Effector CD8-positive, alpha-beta T cell (primary cell): ENCODE results near the gene CWC22.
"Not testable (repeated sequence)": the region's sequence is repeated elsewhere in the genome, so short reads cannot be mapped to it uniquely, and the experiment has no call there.

Experiments used
- DNase-seq: peaks from one replicate; lab custom pipeline; 2025; lab: John Stamatoyannopoulos, UW

The CWC22 gene

DNA sequence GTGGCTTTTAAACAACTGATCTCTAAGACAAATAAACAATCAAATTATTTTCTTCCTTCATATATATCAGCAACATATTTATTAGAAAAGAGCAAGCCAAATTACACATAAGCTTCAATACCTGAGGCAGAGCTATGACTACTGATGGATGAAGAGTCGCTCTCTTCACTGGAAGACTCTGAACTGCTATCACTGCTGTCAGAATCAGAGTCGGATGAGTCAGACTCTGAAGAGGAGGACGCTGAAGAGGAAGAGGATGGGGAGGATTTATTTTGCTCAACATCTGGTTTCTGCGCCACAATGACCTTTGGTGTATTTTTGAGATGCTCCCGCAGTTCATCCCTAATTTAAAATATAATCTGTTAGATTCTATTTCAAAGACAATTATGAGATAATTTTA, 56.7 kb downstream of the CWC22 start:
- no peak for DNase-seq

DNA sequence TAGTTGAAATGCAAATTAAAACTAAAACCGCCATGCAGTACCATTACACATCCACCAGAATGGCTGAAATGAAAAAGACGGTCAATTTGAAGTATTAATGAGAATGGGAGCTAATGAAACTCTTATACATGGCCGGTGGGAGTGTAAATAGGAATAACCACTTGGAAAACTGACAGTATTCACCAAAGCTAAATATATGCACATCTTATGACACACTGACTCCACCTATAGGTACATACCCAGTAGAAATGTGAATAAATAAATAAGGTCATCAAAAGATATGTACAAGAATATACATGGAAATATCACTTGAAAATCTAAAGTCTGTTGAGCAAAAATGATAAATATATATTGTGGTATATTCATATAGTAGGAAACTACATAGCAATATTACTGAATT, 57.7 kb downstream of the CWC22 start:
- DNase-seq = no peak

DNA sequence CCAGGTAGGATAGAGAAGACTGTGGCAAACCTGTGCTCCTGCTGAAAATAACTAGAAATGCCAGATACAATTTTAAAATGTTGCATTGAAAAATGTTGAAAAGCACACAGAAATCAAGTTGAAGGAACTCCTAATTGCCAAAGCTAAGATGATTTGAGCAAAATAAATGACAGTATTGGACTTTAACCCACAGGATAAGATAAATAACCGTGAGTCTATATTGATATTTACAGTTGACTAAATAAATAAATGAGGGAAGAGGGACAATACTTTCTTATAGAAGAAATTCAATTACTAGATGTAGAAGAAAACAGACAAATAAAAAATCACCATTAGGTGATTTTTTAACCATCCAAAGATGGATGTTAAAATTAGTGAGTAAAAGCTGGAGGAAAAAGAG, 59.0 kb downstream of the CWC22 start:
- no peak for DNase-seq

DNA sequence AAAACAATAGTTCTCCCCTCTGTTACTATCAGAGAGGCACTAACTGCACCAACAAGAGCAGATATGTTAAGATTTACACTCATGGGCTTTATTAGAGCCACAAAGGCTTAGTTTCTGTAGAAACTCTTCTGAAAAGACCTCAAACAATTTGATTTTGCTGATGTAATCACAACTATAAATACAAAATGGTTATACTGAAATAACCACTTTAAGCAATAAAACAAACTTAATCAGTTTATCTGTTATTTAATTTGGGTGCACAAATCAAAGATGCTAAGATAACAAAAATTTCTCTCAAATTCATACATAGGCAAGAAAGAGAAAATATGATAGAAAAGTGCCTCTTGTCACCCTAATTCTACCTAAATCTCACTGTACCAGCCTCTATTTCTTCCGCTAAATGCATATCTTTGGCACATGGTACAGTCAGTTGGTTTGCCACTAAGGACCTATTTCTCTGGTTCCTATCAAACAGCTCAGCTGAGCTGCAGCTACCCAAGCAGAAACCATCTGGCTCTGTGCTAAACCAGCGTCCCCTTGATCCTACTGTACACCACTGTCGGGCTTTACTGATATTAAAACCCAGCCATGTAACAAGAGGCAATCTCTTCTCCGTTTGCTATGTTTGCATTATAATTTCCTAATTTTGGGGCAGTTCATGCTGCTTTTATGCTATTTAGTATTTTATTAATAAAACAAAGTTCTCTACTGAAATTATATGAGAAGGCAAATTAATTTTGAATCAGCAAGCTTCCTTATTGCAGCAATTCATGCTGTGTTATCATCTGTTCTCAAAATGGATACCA, 60.1 kb downstream of the CWC22 start:
- no peak for DNase-seq

DNA sequence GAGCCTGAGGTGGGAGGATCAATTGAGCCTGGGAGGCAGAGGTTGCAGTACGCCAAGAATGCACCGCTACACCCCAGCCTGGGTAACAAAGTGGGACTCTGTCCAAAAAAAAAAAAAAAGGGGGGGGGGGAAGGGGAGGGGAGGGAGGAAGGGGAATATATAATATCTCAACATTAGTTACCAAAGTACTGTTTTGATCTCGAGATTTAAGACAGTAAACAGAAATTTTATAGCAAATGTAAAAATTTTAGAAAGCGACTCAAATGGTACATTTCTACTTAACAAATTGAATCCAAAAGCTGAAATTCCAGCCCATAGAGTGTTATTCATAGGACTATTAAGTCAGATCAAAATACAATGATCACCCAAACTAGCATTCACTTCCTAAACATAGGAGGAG, 60.8 kb downstream of the CWC22 start:
- DNase-seq = no peak

DNA sequence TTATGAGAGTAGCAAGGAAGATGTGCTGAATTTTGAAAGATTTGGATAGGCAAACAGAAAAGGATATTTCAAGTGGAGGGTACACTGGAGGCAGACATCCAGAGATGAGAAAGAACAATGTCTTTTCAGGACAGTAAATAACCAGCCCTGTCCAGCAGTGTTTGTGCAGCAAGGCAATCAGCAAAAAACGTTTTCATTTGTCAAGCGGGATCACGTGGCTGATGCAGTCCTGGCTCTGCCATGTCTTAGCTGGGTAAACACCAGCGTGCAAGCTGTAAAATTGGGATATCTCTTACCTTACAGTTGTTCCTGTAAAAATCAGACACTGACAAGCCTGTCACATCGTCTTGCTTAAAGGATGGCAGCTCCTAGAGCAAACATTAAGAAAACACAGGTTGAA, 67.8 kb downstream of the CWC22 start:
- no peak for DNase-seq

DNA sequence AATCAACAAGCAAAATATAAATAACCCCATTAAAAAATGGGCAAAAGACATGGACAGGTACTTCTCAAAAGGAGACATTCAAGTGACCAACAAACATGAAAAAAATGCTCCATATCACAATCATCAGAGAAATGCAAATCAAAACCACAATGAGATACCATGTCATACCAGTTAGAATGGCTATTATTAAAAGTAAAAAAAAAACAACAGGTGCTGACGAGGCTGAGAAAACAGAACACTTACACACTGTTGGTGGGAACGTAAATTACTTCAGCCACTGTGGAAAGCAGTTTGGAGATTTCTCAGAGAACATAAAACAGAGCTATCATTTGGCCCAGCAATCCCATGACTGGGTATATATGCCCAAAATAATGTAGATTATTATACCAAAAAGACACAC, 69.1 kb downstream of the CWC22 start:
- DNase-seq = no peak

DNA sequence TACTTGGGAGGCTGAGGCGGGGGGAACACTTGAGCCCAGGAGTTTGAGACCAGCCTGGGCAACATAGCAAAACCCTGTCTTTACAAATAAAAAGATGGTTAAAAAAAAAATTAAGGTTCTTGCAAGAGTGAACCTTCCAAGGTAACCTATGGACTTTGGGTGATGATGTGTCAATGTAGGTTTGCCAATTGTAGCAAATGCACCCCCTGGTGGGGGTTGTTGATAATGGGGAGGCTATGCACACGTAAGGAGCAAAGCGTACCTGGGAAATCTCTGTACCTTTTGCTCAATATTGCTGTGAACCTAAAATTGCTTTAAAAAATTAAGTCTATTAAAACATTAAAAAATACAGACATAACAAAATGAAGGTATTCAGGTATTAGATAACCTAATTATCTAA, 70.4 kb downstream of the CWC22 start:
- DNase-seq = no peak

DNA sequence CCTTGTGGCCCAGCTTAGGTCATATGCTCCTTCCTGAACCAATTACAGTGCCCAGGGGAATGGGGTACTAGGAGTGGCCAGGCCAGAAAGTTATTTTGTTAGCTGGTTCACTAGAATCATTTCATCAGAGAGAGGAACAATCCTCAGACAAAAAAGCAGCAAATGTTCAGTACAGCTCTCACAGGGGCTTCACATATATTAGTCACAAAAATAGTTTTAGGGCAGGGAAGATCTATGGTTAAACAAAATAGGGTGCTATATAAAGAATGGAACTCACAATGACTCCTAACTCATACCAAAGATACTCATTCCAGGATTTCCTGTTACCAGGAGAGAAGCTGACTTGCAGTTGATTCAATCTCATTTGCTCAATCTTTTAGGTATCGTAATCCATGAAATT, 71.0 kb downstream of the CWC22 start:
- no peak for DNase-seq

DNA sequence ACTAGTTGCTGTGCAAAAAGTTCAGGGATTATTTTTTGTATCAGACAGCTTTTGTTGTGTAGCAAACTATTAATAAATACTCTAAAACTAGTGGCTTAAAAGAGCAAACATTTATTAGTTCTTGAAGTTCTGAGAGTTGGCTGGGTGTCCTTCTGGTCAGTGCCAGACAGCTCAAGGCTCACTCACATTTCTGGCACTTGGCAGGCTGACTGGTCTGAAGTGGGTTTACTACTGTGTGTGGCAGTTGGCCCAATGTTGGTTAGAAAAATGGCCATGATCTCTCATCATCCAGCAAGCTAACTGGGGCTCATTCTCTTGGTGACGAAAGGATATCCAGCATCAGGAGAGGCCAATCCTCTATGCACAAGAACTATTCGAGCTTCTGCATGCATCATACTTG, 74.3 kb downstream of the CWC22 start:
- DNase-seq = no peak

DNA sequence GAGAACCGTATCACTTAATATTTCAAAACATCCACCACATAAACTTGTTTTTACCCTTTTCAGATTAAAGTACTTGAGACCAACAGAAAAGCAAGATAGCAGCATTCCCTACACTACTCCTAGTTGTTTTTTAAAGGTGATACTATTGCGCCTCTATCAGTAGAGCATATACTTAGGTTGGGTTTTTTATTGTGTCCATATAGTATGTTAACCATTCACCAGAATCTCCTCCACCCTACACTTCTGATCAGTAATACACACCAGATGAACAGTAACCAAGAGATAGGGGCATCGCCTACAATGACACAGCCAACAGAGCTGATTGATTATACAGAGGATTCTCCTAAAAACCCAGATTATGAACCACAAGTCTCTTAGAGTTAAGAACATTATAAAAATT, 75.6 kb downstream of the CWC22 start:
- no peak for DNase-seq

DNA sequence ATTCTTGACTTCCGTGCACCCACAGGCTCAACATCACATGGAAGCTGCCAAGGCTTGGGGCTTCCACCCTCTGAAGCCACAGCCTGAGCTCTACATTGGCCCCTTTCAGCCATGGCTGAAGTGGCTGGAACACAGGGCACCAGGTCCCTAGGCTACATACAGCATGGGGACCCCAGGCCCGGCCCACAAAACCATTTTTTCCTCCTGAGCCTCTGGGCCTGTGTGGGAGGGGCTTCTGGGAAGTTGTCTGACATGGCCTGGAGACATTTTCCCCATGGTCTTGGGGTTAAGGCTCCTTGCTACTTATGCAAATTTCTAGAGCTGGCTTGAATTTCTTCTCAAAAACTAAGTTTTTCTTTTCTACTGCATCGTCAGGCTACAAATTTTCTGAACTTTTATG, 77.1 kb downstream of the CWC22 start:
- not testable (repeated sequence) for DNase-seq

DNA sequence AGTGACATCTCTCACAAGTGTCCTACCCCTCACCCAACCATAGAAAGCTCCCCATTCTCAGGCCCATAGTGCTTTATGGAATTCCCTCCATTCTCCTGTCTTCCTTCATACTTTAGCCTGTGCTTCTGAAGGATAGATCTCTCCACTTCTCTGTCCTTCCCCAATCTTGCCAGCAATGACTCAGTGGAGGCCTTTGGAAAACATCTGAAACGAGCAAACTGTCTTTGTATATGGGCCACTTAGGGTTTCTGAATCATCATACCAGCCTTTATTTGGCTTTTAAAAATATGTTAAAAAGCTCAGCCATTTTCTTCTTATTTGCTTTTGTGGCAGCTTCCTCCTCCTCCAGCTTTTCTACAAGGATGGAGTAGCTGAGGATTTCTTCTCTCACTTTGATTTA, 80.1 kb downstream of the CWC22 start:
- no peak for DNase-seq

DNA sequence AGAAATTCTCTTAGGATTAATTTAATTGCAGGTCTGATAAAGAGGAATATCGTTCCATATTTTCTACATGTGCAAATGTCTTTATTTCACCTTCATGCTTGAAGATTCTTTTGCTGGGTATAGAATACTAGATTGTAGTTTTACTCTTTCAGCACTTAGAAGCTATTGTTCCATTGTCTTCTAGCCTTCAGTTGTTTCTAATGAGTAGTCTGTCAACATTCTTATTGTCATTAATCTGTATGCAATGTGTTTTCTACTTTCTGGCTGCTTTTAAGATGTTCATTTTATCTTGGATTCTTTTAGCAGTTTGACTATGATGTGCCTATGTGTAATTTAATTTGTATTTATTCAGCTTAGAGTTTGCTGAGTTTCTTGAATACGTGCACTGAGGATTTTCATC, 81.4 kb downstream of the CWC22 start:
- DNase-seq = no peak

DNA sequence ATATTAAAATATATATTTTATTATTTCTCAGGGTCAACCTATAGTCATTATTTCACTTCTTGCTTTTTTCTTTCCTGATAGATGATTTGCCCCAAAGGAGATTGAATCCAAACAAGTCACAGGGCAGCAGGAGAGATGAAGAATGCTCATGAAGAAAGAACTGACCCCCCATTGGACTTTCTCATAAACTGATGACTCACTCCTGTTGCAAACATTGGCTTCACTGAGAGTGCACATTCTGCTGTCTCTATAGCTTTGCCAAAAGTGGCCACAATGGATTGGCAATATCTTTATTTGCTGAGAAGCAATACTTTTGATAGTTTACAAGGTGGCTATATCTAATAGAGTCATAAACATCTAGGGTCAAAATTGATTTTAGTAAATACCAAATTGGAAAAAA, 89.8 kb downstream of the CWC22 start:
- no peak for DNase-seq

DNA sequence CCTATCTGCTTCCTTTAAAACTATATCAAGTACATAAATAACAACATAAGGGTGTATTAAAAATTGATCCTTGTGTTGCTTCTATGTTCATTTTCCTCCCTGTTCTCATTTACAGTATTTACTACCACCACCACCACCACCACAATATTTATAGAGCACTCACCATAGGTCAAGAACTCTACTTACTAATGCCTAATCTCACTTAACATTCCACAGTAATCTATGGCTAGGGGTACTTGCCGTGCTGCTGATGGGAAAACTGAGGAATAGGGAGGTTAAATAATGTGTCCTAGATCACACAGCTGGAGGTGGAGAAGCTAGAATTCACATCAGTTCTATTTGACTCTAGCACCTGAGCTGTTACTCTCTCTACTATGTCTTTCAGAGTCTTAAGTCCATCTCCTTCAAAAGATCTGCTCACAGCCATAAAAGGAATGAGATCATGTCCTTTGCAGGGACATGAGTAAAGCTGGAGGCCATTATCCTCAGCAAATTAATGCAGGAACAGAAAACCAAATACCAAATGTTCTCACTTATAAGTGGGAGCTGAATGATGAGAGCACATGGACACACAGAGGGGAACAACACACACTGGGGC, 91.6 kb downstream of the CWC22 start:
- no peak for DNase-seq

DNA sequence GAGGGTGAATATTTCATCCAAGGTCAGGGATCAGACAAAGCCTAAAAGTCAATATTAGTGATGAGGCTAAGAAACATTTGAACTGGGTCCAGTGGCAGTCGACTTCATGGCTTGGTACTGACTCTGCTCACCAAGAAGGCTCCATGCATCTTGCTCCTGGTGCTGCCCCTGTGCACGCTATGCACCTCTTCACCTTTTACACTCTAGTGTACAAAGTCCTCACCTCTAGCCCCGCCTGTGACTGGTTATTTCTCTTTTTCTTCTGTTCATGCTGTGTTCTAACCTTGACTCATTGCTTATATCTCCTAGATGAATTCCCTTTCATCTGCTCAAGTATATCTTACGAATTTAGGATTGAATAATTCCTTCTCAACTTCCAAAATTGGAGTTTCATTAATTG, 93.3 kb downstream of the CWC22 start:
- no peak for DNase-seq

DNA sequence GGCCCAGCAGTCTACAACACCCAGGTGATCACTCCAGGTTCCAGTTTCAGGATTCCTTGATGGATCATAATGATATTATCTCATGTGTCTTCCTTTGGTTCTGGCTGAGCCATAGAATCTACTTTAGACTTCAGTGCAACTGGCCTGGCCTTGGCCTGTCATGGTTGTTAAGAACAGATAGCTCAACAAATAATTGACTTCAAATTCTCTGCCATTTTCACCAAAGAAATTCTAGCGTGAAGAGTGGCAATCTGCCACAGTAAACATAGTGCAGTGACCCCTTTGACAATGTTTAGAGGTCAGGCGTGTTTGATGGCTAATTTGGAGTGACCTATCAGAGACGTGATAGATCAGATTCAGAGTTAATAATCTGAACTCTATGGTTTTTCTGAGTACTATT, 95.5 kb downstream of the CWC22 start:
- no peak for DNase-seq

DNA sequence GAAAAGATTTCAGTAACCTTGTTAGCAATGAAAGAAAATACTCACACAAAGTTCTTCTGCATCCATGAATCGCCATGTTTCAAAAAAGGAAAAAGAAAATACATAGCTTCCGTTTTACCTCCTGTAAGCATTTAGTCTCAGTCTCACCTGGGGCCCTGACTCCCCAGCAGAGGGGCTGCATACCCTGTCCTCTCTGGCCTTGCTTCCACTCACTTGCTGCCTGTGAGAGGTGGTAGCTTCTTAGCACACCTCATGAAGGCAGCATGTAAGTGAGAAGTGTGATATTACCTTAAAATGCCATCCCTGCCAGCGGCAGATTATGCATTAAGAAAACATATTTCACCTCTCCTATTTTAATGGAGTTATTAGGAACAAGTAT, 96.4 kb downstream of the CWC22 start:
- no peak for DNase-seq

DNA sequence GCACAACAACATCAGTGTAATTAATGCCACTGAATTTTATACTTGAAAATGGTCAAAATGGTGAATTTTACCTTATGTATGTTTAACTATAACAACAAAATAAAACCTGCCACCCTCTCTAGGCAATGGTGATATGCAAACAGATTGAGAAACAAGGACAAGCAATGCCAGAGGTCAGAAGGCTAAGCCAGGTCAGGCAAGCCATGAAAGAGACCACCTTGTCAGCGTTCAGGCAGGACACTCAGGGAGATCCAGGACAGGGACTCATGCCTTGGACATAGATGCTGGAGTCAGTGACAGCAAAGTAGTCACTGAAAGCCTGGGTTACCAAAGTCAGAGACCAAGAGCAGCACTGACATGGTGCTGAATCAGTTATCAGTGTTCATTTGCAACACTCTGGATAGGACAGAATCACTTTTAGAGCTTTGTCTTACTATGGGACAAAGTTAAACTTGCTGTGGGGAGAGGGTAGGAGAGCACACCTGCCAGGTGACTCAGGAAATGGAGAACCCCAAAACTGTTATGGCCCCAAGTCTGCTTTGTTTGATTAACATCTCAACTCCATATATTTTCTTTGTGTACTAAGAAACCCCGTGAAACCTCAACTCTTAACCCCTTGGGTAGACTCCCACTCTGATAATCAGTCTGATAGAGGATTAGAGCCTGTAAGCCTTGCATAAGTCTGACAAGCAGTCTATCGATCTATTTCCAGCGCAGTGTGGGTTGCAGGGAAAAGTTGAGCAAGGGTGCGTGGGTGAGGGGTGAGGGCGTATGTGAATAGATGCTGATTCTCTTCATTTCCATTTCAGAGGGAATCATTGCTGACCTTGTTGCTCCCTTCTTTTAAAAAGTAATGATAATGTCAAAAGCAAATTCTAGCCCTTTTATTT, 97.0 kb downstream of the CWC22 start:
- DNase-seq = no peak

DNA sequence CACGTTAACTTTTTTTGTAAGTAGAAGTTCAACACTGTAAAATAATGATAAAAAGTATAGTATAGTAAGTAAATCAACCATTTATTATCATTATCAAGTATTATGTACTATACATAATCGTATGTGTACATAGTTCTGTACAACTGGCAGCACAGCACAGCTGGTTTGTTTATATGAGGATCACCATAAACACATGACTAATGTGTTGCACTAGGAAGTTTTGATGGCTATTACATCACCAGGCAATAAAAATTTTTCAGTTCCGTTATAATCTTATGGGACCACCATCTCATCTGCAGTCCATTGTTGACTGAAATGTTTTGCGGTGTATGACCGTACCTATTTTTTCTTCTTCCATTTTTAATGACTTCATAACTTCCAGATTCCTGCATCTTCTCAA, 106.4 kb downstream of the CWC22 start:
- DNase-seq = no peak

DNA sequence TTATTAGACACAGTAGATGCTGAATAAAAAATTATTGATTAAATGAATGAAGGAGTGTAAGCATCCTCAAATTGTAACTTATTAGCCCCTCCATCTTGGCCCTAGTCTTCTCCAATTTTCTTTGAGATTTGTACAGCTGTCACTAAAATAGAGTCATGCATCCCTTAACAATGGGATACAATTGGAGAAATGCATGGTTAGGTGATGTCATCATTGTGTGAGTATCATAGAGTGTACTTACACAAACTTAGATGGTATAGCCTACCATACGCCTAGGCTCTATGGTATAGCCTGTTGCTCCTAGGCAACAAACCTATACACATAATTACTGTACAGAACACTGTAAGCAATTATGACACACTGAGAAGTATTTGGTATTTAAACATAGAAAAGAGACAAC, 107.4 kb downstream of the CWC22 start:
- DNase-seq = no peak

DNA sequence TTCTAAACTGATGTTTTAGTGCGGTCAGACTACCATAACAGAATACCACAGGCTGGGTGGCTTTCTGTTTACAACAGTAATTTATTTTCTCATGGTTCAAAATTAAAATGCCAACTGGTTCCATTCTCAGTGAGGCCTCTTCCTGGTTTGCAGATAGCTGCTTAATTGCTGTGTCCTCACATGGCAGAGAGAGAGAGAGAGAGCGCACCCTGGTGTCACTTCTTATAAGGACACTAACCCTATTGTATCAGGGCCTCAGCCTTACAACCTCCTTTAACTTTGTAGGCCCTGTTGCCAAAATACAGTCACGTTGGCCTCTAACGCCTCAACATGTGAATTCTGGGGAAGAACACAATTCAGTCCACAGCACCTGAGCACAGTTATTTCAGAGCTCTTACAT, 108.2 kb downstream of the CWC22 start:
- DNase-seq = no peak
